T-helper 2 cell treated with Interferon-gamma antibody and Interleukin-4, amounts not matched to agents 5 μg/mL and 100 μg/mL, for 36 hours (primary cell): ENCODE results near the gene INTS15.
"Not testable (repeated sequence)": the region's sequence is repeated elsewhere in the genome, so short reads cannot be mapped to it uniquely, and the experiment has no call there.

Source experiments
- DNase-seq: peaks from one replicate; pipeline ENCODE4 v3.0.0; 2021; ENCODE audit warnings: low spot score
- H3K27ac Mint-ChIP-seq: one replicate; pipeline ENCODE4 v1.8.0; 2021; ENCODE audit warnings: mild to moderate bottlenecking, mixed read lengths
- H3K27me3 Mint-ChIP-seq: one replicate; pipeline ENCODE4 v1.8.0; 2021; ENCODE audit warnings: low read depth, mixed read lengths
- H3K36me3 Mint-ChIP-seq: one replicate; pipeline ENCODE4 v1.8.0; 2021; ENCODE audit warnings: low read depth, mixed read lengths
- H3K4me1 Mint-ChIP-seq: one replicate; pipeline ENCODE4 v1.8.0; 2021; ENCODE audit warnings: low read depth, mixed read lengths
- H3K4me3 Mint-ChIP-seq: one replicate; pipeline ENCODE4 v1.8.0; 2022; ENCODE audit warnings: mild to moderate bottlenecking, moderate library complexity, mixed read lengths
- H3K9me3 Mint-ChIP-seq: one replicate; pipeline ENCODE4 v1.8.0; 2021; ENCODE audit warnings: mixed read lengths

Gene INTS15

GRCh38 chr7:6565655-6566054, 24.2 kb upstream of the INTS15 start:
- Mint-ChIP-seq H3K36me3 (no peaks in the 10 kb centered on the region), H3K4me3 (no peak overlapping the region), H3K27ac (no peak overlapping the region), H3K9me3 (no peaks in the 10 kb centered on the region), H3K27me3 (peaks cover 2% of the 10 kb centered on the region), H3K4me1 (no peaks in the 10 kb centered on the region)
- DNase-seq = no peak

DNA sequence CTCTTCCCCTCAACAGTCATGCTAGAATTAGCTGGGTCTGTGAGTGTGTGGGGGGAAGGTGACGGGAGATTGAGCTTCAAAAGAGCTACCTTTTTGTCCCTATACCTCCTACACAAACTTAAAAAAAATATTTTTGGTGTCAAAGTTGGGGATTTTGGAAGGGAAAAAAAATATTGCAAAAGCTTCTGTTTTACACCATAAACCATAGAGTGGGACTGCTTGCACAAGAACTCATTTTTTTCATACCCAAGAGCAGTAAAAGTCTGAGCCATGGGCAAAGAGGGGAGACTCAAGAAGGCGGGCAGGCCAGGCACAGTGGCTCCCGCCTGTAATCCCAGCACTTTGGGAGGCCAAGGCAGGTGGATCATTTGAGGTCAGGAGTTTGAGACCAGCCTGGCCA, 21.9 kb upstream of the INTS15 start:
- H3K27me3 Mint-ChIP-seq = peaks cover 2% of the 10 kb centered on the region
- no peak overlapping the region for H3K27ac Mint-ChIP-seq
- DNase-seq = no peak
- H3K4me3 Mint-ChIP-seq = no peak overlapping the region
- no peaks in the 10 kb centered on the region for H3K36me3 Mint-ChIP-seq
- H3K9me3 Mint-ChIP-seq = no peaks in the 10 kb centered on the region
- no peaks in the 10 kb centered on the region for H3K4me1 Mint-ChIP-seq

DNA sequence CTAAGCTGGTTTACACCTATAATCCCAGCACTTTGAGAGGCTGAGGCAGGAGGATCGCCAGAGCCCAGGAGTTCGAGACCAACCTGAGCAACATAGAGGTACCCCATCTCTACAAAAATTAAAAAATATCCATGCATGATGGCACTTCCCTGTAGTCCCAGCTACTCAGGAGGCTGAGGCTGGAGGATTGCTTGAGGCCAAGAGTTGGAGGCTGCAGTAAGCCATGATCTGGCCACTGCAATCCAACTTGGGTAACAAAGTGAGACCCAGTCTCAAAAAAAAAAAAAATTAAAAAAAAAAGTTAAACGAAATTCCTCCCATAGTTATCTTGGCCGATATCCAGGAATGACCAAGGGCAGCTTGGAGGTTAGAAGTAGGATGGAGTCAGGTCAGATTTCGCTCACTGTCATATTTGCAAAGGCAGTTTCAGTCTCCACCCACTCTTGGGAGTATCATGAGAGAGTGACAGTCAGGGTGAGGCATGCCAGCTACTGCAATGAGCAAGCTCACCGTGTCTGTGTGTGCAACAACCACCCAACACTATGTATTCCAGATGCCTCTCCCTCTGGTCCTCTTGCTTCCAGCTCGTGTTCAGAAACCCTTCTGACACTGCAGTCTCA, 18.6 kb upstream of the INTS15 start:
- Mint-ChIP-seq H3K4me1 (peaks cover 4% of the 10 kb centered on the region), H3K27ac (no peak overlapping the region), H3K36me3 (no peaks in the 10 kb centered on the region), H3K27me3 (peaks cover 2% of the 10 kb centered on the region), H3K4me3 (no peak overlapping the region), H3K9me3 (no peaks in the 10 kb centered on the region)
- DNase-seq = no peak

GRCh38 chr7:6575281-6576023, 14.4 kb upstream of the INTS15 start:
- Mint-ChIP-seq H3K4me1 (peaks cover 17% of the 10 kb centered on the region), H3K27me3 (no peaks in the 10 kb centered on the region), H3K27ac (peak overlapping the region; percentile 36), H3K4me3 (peak overlapping the region; percentile 79), H3K36me3 (peaks cover 8% of the 10 kb centered on the region), H3K9me3 (no peaks in the 10 kb centered on the region)
- DNase-seq = no peak

- DNase-seq = no peak
- peaks cover 18% of the 10 kb centered on the region for H3K4me1 Mint-ChIP-seq
- H3K27ac Mint-ChIP-seq = peak overlapping the region; percentile 85
- no peaks in the 10 kb centered on the region for H3K27me3 Mint-ChIP-seq
- peaks cover 9% of the 10 kb centered on the region for H3K36me3 Mint-ChIP-seq
- no peaks in the 10 kb centered on the region for H3K9me3 Mint-ChIP-seq
- peak overlapping the region; percentile 79 for H3K4me3 Mint-ChIP-seq
Observed at GRCh38 chr7:6576024-6576866, 13.6 kb upstream of the INTS15 start.

DNA sequence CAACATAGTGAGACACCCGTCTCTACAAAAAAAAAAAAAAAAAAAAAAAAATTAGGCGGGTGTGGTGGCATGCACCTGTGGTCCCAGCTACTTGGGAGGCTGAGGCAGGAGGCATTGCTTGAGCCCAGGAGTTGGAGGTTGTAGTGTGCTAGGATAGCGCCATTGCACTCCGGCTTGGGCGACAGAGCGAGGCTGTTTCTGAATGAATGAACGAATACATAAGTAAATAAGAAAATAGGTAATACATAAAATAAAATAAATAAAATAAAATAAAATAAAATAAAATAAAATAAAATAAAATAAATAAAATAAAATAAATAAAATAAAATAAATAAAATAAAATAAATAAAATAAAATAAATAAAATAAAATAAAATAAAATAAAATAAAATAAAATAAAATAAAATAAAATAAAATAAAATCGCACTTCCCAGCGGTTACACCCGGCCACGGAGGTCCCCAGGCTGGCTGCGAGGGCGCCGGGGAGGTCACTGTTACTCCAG, 12.9 kb upstream of the INTS15 start:
- Mint-ChIP-seq H3K27ac (peak overlapping the region; percentile 85), H3K4me1 (peaks cover 25% of the 10 kb centered on the region), H3K4me3 (peak overlapping the region; percentile 88), H3K36me3 (peaks cover 16% of the 10 kb centered on the region)
- not testable (repeated sequence) for H3K27me3 Mint-ChIP-seq, DNase-seq, H3K9me3 Mint-ChIP-seq

DNA sequence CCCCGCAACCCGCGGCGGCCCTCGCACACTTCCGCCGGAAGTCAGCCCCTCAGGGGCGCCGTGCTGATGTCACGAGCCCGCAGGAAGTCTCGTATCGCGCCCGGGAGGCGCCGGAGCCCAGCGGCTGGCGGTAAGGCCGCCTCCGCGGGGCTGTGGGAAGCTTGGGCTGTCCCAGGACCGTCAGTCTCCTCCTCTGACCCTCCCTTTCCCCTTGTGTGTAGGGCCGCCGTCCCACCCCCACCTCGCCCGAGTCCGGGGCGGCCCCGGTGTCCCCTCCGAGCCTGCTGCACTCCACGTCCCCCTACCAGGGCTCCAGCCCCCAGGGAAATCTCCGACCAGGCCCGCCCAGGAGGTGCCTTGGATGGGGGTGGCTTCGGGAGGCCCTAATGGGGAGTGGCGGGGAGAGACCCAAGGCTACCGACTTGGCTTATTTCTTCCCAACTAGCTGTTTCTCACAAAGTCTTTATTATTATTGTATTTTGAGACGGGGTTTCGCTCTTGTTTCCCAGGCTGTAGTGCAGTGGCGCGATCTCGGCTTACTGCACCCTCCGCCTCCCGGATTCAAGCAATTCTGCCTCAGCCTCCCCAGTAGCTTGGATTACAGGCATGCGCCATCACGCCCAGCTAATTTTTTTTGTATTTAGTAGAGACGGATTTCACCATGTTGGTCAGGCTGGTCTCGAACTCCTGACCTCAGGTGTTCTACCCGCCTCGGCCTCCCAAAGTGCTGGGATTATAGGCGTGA, 12.3 kb upstream of the INTS15 start, which contains the start of gene ZDHHC4:
TSS of gene ZDHHC4 (plus strand) at position 86 of the 745 bp plus-strand sequence. CDS start 3,108 bp downstream, outside the sequence.
- Mint-ChIP-seq H3K4me3 (peak within 1 kb of the TSS; percentile 88), H3K9me3 (no peaks in the 10 kb centered on the region), H3K4me1 (peaks cover 27% of the 10 kb centered on the region), H3K27ac (peak within 1 kb of the TSS; percentile 92), H3K36me3 (peaks cover 21% of the 10 kb centered on the region), H3K27me3 (no peaks in the 10 kb centered on the region)
- peak; percentile 92 for DNase-seq

- Mint-ChIP-seq H3K9me3 (no peaks in the 10 kb centered on the region), H3K27me3 (no peaks in the 10 kb centered on the region), H3K27ac (peak overlapping the region; percentile 92), H3K36me3 (peaks cover 24% of the 10 kb centered on the region), H3K4me3 (peak overlapping the region; percentile 88), H3K4me1 (peaks cover 27% of the 10 kb centered on the region)
- DNase-seq = no peak
Observed at GRCh38 chr7:6578114-6579084, 11.4 kb upstream of the INTS15 start.

DNA sequence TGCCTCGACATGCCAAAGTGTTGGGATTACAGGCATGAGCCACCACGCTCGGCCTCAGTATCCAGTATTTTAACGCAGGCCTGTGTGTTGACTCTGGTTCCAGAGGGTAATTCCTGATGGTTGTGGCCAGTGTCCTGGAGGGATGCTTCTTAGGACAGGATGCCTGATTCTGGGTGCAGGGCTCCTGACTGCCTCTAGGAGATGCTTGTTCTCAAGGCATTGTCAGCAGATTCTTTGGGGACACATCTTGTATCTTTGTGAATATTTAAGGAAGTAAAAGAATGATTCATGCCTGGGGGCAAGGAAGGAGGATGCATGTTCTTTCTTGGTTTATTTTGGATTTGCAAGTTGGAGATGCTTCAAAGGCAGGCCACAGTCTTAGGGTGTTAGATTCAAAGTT, 10.4 kb upstream of the INTS15 start:
- Mint-ChIP-seq H3K4me1 (peaks cover 27% of the 10 kb centered on the region), H3K9me3 (no peaks in the 10 kb centered on the region), H3K27ac (no peak overlapping the region), H3K36me3 (peaks cover 29% of the 10 kb centered on the region), H3K27me3 (no peaks in the 10 kb centered on the region), H3K4me3 (peak overlapping the region; percentile 88)
- no peak for DNase-seq

GRCh38 chr7:6585746-6586432, 3.9 kb upstream of the INTS15 start:
- not testable (repeated sequence) for H3K4me3 Mint-ChIP-seq, DNase-seq, H3K27ac Mint-ChIP-seq, H3K27me3 Mint-ChIP-seq, H3K9me3 Mint-ChIP-seq
- Mint-ChIP-seq H3K36me3 (peaks cover 40% of the 10 kb centered on the region), H3K4me1 (peaks cover 14% of the 10 kb centered on the region)

DNA sequence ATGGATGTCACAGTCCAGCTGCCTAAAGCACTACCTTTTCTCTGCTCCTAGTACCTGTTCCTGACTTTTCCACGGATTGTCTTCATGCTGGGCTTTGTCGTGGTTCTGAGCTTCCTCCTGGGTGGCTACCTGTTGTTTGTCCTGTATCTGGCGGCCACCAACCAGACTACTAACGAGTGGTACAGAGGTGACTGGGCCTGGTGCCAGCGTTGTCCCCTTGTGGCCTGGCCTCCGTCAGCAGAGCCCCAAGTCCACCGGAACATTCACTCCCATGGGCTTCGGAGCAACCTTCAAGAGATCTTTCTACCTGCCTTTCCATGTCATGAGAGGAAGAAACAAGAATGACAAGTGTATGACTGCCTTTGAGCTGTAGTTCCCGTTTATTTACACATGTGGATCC, 1.3 kb upstream of the INTS15 start:
- peaks cover 7% of the 10 kb centered on the region for H3K4me1 Mint-ChIP-seq
- H3K27me3 Mint-ChIP-seq = no peaks in the 10 kb centered on the region
- peak overlapping the region; percentile 43 for H3K27ac Mint-ChIP-seq
- DNase-seq = no peak
- peaks cover 36% of the 10 kb centered on the region for H3K36me3 Mint-ChIP-seq
- H3K9me3 Mint-ChIP-seq = no peaks in the 10 kb centered on the region
- peak overlapping the region; percentile 54 for H3K4me3 Mint-ChIP-seq

- H3K36me3 Mint-ChIP-seq = peaks cover 36% of the 10 kb centered on the region
- no peaks in the 10 kb centered on the region for H3K27me3 Mint-ChIP-seq
- DNase-seq = no peak
- no peaks in the 10 kb centered on the region for H3K9me3 Mint-ChIP-seq
- peaks cover 7% of the 10 kb centered on the region for H3K4me1 Mint-ChIP-seq
- H3K4me3 Mint-ChIP-seq = peak overlapping the region; percentile 53
- H3K27ac Mint-ChIP-seq = peak overlapping the region; percentile 71
Observed at GRCh38 chr7:6589151-6589828, 531 bp upstream of the INTS15 start.
